Upper lobe of right lung (tissue), 1 donor: Measurements from ENCODE around the gene SCN10A. TPM values are rescaled to one million over a fixed set of nuclear protein-coding genes. Genes with fewer than 3 reads are reported as not detected.

ENCODE experiments used
- ATAC-seq: fragments of 200-7000 bp; cut with Tn5 transposase; one replicate; pipeline ENCODE4 v1.9.1; 2020; ENCODE audit warnings: mild to moderate bottlenecking, moderate library complexity
- DNase-seq: peaks from one replicate; pipeline ENCODE4 v3.0.0-alpha.2; 2020
- H3K27ac ChIP-seq: fragments of 200-600 bp; one replicate; pipeline ENCODE4 v1.8.0; 2022
- H3K27me3 ChIP-seq: fragments of 200-600 bp; one replicate; pipeline ENCODE4 v1.8.0; 2022; ENCODE audit warnings: mild to moderate bottlenecking
- H3K36me3 ChIP-seq: fragments of 200-600 bp; one replicate; pipeline ENCODE4 v1.8.0; 2022
- H3K4me1 ChIP-seq: fragments of 200-600 bp; one replicate; pipeline ENCODE4 v1.8.0; 2022
- H3K4me3 ChIP-seq: fragments of 200-600 bp; one replicate; pipeline ENCODE4 v1.8.0; 2022; ENCODE audit warnings: mild to moderate bottlenecking
- H3K9me3 ChIP-seq: fragments of 200-600 bp; one replicate; pipeline ENCODE4 v1.8.0; 2022
- CTCF ChIP-seq: fragments of 200-600 bp; IDR thresholded peaks from one replicate; pipeline ENCODE4 v1.8.0; 2022; ENCODE audit warnings: antibody characterized with exemption
- intact Hi-C: fragments of 100-400 bp; cut with DNase I; formaldehyde crosslinking; loops from one replicate; pipeline ENCODE4 v1.11.0; 2022
- total RNA-seq: library from RNA; stranded (reverse); fragmentation: NEBNext Ultra II Directional; extraction: Animal tissue kit (Norgen Biotek cat#: 25700); gene quantifications from one replicate; pipeline ENCODE4 v1.2.1, GENCODE V29; 2021
- donor health status: DM: no; HTN: yes; CAD: no; lungs with severe emphysema.

The SCN10A gene
- total RNA-seq, 1 donor from 2014 or later: not detected

- no peak overlapping the region for H3K27ac ChIP-seq
- DNase-seq (no peak), ATAC-seq (no peak)
- H3K27me3 ChIP-seq: no peaks in the 10 kb centered on the region
- no peaks in the 10 kb centered on the region for H3K9me3 ChIP-seq
- no peak for TF ChIP-seq CTCF
- H3K36me3 ChIP-seq: no peaks in the 10 kb centered on the region
- H3K4me3 ChIP-seq: no peak overlapping the region
- intact Hi-C loops: no loop called here
- no peaks in the 10 kb centered on the region for H3K4me1 ChIP-seq
These were observed 90.1 kb downstream of the SCN10A start for GRCh38 chr3:38725726-38726419.

- H3K27ac ChIP-seq: no peak overlapping the region
- TF ChIP-seq CTCF: no peak
- intact Hi-C loops: no loop called here
- no peaks in the 10 kb centered on the region for H3K9me3 ChIP-seq
- no peaks in the 10 kb centered on the region for H3K27me3 ChIP-seq
- ATAC-seq (no peak), DNase-seq (no peak)
- no peaks in the 10 kb centered on the region for H3K36me3 ChIP-seq
- H3K4me1 ChIP-seq: no peaks in the 10 kb centered on the region
- no peak overlapping the region for H3K4me3 ChIP-seq
These were observed 91.7 kb downstream of the SCN10A start for GRCh38 chr3:38724392-38724736.

- H3K36me3 ChIP-seq: no peaks in the 10 kb centered on the region
- no peak overlapping the region for H3K27ac ChIP-seq
- no peak overlapping the region for H3K4me3 ChIP-seq
- no peak for TF ChIP-seq CTCF
- H3K27me3 ChIP-seq: no peaks in the 10 kb centered on the region
- H3K9me3 ChIP-seq: no peaks in the 10 kb centered on the region
- no peak for DNase-seq
- H3K4me1 ChIP-seq: no peaks in the 10 kb centered on the region
- no peak for ATAC-seq
- intact Hi-C loops: no loop called here
These were observed 92.2 kb downstream of the SCN10A start for GRCh38 chr3:38723569-38724391.

GRCh38 chr3:38722781-38723568 lies 93.0 kb downstream of the SCN10A start:
- Histone ChIP-seq H3K9me3 (no peaks in the 10 kb centered on the region), H3K36me3 (no peaks in the 10 kb centered on the region), H3K27ac (no peak overlapping the region), H3K4me3 (no peak overlapping the region), H3K27me3 (no peaks in the 10 kb centered on the region), H3K4me1 (no peaks in the 10 kb centered on the region)
- TF ChIP-seq CTCF: no peak
- ATAC-seq (no peak), DNase-seq (no peak)
- intact Hi-C loops: no loop called here

GRCh38 chr3:38721207-38721772 lies 94.7 kb downstream of the SCN10A start:
- intact Hi-C loops: no loop called here
- H3K4me1 ChIP-seq: no peaks in the 10 kb centered on the region
- ATAC-seq: no peak
- H3K9me3 ChIP-seq: no peaks in the 10 kb centered on the region
- no peaks in the 10 kb centered on the region for H3K36me3 ChIP-seq
- H3K27me3 ChIP-seq: no peaks in the 10 kb centered on the region
- no peak overlapping the region for H3K27ac ChIP-seq
- no peak overlapping the region for H3K4me3 ChIP-seq
- no peak for DNase-seq
- TF ChIP-seq CTCF: no peak
